Measurements from ENCODE around the gene TEKT3.

Gene TEKT3

GRCh38 chr17:15350777-15351477, 9.5 kb upstream of the TEKT3 start:
- no peak for DNase-seq (ENCODE audit: low read depth in 2 of 2)

- no peak for DNase-seq (ENCODE audit: low read depth in 2 of 2)
These were observed 7.7 kb upstream of the TEKT3 start for GRCh38 chr17:15349119-15349518.

GRCh38 chr17:15348021-15348420, 6.6 kb upstream of the TEKT3 start:
- no peak for DNase-seq (ENCODE audit: low read depth in 2 of 2)

- no peak for DNase-seq (ENCODE audit: low read depth in 2 of 2)
These were observed 4.7 kb upstream of the TEKT3 start for GRCh38 chr17:15346066-15346595.

- no peak for DNase-seq (ENCODE audit: low read depth in 2 of 2)
These were observed 2.4 kb upstream of the TEKT3 start for GRCh38 chr17:15343749-15344148.

GRCh38 chr17:15342460-15342859, 1.1 kb upstream of the TEKT3 start:
- no peak for DNase-seq (ENCODE audit: low read depth in 2 of 2)

- no peak for DNase-seq (ENCODE audit: low read depth in 2 of 2)
These were observed 569 bp upstream of the TEKT3 start for GRCh38 chr17:15341966-15342365.

- no peak for DNase-seq (ENCODE audit: low read depth in 2 of 2)
These were observed 431 bp downstream of the TEKT3 start for GRCh38 chr17:15340966-15341365.

- no peak for DNase-seq (ENCODE audit: low read depth in 2 of 2)
These were observed 6.0 kb downstream of the TEKT3 start for GRCh38 chr17:15335446-15335845.

GRCh38 chr17:15334266-15334665, 7.1 kb downstream of the TEKT3 start:
- DNase-seq (ENCODE audit: low read depth in 2 of 2), result no peak

GRCh38 chr17:15332338-15332737, 9.1 kb downstream of the TEKT3 start:
- DNase-seq (ENCODE audit: low read depth in 2 of 2), result no peak

- DNase-seq (ENCODE audit: low read depth in 2 of 2), result no peak
These were observed 18.3 kb downstream of the TEKT3 start for GRCh38 chr17:15323131-15323530.

- DNase-seq (ENCODE audit: low read depth in 2 of 2), result no peak
These were observed 19.7 kb downstream of the TEKT3 start for GRCh38 chr17:15321556-15322251.

GRCh38 chr17:15319452-15320010, 21.9 kb downstream of the TEKT3 start:
- no peak for DNase-seq (ENCODE audit: low read depth in 2 of 2)

GRCh38 chr17:15311996-15312395, 29.4 kb downstream of the TEKT3 start:
- DNase-seq (ENCODE audit: low read depth in 2 of 2), result no peak

- DNase-seq (ENCODE audit: low read depth in 2 of 2), result no peak
These were observed 31.6 kb downstream of the TEKT3 start for GRCh38 chr17:15309793-15310192.

- no peak for DNase-seq (ENCODE audit: low read depth in 2 of 2)
These were observed 32.2 kb downstream of the TEKT3 start for GRCh38 chr17:15309236-15309635.

GRCh38 chr17:15308758-15309157, 32.6 kb downstream of the TEKT3 start:
- no peak for DNase-seq (ENCODE audit: low read depth in 2 of 2)

- no peak for DNase-seq (ENCODE audit: low read depth in 2 of 2)
These were observed 33.7 kb downstream of the TEKT3 start for GRCh38 chr17:15307710-15308111.

GRCh38 chr17:15303851-15304250, 37.5 kb downstream of the TEKT3 start:
- no peak for DNase-seq (ENCODE audit: low read depth in 2 of 2)

- no peak for DNase-seq (ENCODE audit: low read depth in 2 of 2)
These were observed 38.1 kb downstream of the TEKT3 start for GRCh38 chr17:15303268-15303667.

- no peak for DNase-seq (ENCODE audit: low read depth in 2 of 2)
These were observed 39.6 kb downstream of the TEKT3 start for GRCh38 chr17:15301845-15302244.

GRCh38 chr17:15298176-15298575, 43.2 kb downstream of the TEKT3 start:
- DNase-seq (ENCODE audit: low read depth in 2 of 2), result no peak
